ENCODE data around the gene DGKD. TPM values are rescaled to one million over a fixed set of nuclear protein-coding genes. Genes with fewer than 3 reads are reported as not detected.

DGKD gene
- total RNA-seq, 4 donors from 2014 or later: 9.1 to 21.9 (median 17.8) TPM

DNA sequence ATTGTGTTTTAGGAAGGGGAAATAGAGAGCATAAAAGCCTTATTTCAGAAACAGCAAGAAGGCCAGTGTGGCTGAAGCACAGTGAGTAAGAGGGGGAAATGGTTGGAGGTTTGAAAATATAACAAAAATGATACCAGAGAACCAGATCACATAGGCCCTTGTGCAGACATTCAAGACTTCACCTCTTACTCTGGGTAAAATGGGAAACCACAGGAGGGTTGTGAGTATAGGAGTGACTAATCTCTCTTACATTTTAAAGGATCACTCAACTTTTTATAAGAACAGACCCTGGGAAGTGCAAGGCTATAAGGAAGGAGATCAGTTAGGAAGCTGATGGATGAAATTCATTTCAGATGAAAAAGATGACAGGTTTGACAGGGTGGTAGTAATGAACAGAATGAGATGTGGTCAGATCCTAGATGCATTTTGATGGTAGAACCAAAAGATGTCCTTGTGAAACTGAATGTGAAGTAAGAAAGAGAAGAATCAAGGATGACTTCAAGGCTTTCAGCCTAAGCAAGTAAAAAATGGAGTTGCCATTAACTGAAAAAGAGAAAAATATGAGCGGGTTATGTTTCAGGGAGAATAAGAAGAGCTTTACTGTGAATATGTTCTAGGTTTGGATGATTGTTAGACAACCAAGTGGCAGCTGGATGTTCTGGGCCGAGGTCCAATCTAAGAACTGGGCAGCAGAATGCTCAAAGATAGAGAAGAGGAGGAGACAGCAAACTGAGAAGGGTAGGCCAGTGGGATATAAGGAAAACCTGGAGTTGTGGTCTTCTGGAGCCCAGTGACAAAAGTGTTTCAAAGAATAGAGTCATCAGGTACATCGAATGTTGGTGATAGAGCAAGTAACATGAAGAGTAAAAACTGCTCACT, 147.1 kb downstream of the DGKD start:
- peaks cover 2 to 98% of the 10 kb centered on the region in 2 donors for H3K36me3 ChIP-seq
- ATAC-seq: no peak
- TF ChIP-seq POLR2A (IDR thresholded peaks at IDR 0.05): no peak
- no peak for TF ChIP-seq POLR2AphosphoS5 (IDR thresholded peaks at IDR 0.05)
- TF ChIP-seq, protein P1, sequence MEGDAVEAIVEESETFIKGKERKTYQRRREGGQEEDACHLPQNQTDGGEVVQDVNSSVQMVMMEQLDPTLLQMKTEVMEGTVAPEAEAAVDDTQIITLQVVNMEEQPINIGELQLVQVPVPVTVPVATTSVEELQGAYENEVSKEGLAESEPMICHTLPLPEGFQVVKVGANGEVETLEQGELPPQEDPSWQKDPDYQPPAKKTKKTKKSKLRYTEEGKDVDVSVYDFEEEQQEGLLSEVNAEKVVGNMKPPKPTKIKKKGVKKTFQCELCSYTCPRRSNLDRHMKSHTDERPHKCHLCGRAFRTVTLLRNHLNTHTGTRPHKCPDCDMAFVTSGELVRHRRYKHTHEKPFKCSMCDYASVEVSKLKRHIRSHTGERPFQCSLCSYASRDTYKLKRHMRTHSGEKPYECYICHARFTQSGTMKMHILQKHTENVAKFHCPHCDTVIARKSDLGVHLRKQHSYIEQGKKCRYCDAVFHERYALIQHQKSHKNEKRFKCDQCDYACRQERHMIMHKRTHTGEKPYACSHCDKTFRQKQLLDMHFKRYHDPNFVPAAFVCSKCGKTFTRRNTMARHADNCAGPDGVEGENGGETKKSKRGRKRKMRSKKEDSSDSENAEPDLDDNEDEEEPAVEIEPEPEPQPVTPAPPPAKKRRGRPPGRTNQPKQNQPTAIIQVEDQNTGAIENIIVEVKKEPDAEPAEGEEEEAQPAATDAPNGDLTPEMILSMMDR (IDR thresholded peaks at IDR 0.05): no peak
- TF ChIP-seq EP300 (IDR thresholded peaks at IDR 0.05): no peak

DNA sequence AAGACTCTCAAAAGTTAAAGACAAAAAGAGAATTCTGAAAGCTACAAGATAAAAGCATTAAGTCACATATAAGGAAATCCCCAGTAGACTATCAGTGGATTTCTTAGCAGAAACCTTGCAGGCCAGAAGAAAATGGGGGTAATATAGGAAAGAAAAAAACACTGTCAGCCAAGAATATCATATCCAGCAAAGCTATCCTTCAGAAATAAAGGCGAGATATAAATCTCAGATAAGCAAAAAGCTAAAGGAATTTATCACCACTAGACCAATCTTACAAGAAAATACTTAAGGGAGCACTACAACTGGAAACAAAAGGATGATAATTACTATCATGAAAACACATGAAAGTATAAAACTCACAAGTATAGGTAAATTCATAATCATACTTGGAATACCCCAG, 149.2 kb downstream of the DGKD start:
- WGBS, 2 donors (ENCODE audit: low coverage in 1 of 2): 95 to 100% methylated on average over 1 of the region's 1 CpG
- H3K4me1 ChIP-seq: no peaks in the 10 kb centered on the region
- no peak for ATAC-seq
- H3K27ac ChIP-seq: no peak overlapping the region
- TF ChIP-seq POLR2AphosphoS5 (IDR thresholded peaks at IDR 0.05): no peak
- no peak for TF ChIP-seq POLR2A (IDR thresholded peaks at IDR 0.05)
- TF ChIP-seq EP300 (IDR thresholded peaks at IDR 0.05): no peak
- TF ChIP-seq, protein P1 (IDR thresholded peaks at IDR 0.05): no peak
- no peak overlapping the region for H3K4me3 ChIP-seq
- H3K27me3 ChIP-seq: no peaks in the 10 kb centered on the region
- peaks cover 0 to 25% (median 0%) of the 10 kb centered on the region in 3 donors for H3K9me3 ChIP-seq
- H3K36me3 ChIP-seq: peaks cover 0 to 98% of the 10 kb centered on the region in 2 donors

More for the DNA sequence above, 147.1 kb downstream of the DGKD start:
- no peaks in the 10 kb centered on the region for H3K27me3 ChIP-seq
- no peak overlapping the region for H3K27ac ChIP-seq
- H3K9me3 ChIP-seq: peaks cover 0 to 25% (median 0%) of the 10 kb centered on the region in 3 donors
- 87 to 96% methylated on average over 3 of the region's 3 CpGs for WGBS, 2 donors (ENCODE audit: low coverage in 1 of 2)
- H3K4me3 ChIP-seq: no peak overlapping the region
- no peaks in the 10 kb centered on the region for H3K4me1 ChIP-seq

DNA sequence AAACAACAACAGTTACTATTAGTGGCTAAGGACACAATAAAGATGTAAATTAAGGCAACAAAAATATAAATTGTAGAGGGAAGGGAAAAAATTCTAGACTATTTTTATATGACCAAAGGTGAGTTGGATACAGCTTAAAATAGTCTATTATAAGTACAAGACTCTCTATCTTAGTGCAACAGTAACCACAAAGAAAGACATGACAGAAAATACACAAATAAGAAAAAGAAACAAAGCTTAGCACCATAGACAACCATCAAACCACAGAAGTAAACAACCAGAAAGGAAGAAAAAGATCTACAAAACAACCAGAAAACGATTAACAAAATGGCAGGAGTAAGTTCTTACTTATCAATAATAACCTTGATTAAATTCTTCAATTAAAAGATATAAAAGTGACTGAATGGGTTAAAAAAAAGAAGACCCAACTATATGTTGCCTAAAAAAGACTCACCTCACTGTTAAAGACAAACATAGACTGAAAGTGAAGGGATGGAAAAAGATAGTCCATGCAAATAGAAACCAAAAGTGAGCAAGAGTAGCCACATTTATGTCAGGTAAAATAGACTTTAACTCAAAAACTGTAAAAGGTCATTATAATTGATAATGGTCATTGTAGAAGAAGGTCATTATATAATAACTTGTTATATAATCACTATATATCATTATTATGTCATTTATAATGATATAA, 149.8 kb downstream of the DGKD start:
- H3K27ac ChIP-seq: no peak overlapping the region
- WGBS, 2 donors (ENCODE audit: low coverage in 1 of 2): 100% methylated on average over 1 of the region's 1 CpG
- H3K36me3 ChIP-seq: peaks cover 0 to 97% of the 10 kb centered on the region in 2 donors
- no peaks in the 10 kb centered on the region for H3K27me3 ChIP-seq
- ATAC-seq: no peak
- H3K4me1 ChIP-seq: no peaks in the 10 kb centered on the region
- H3K9me3 ChIP-seq: peaks cover 0 to 25% (median 0%) of the 10 kb centered on the region in 3 donors
- TF ChIP-seq EP300 (IDR thresholded peaks at IDR 0.05) (no peak), POLR2AphosphoS5 (IDR thresholded peaks at IDR 0.05) (no peak), POLR2A (IDR thresholded peaks at IDR 0.05) (no peak)
- TF ChIP-seq, protein P1 (IDR thresholded peaks at IDR 0.05): no peak
- no peak overlapping the region for H3K4me3 ChIP-seq

DNA sequence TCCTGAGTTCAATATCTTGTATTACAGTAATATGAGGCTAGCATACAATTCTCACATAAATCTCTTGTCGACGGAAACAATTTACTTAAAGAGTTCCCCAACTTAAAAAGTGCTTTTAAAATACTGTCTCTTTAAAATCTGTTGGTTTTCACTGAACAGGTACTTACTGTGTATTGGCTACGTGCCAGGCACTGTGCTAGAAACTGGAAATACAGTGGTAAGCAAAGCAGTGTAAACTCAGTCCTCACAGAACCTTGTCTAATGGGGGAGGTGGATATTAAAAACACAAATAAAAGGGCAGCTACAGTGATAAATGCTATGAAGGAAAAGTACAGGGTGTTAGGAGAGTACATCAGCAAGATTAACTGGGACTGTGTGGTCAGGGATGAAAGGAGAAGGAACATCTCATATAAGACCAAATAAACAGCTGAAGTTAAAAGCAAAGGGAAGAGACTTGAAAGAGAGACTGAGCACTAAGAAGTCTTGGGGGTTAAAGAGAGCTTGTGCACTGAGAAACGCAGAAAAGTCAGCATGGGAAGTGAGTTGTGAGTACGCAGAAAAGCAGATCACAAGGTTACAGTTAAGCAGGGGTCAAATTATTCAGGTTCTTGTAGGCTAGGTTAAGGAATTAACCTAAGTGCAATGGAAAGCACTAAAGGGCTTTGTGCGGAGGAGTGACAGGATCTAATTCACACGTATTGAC, 159.8 kb downstream of the DGKD start:
- 65 to 73% methylated on average over 5 to 7 of the region's 7 CpGs for WGBS, 2 donors (ENCODE audit: low coverage in 1 of 2)
- H3K36me3 ChIP-seq: peaks cover 5 to 86% of the 10 kb centered on the region in 2 donors
- no peaks in the 10 kb centered on the region for H3K4me1 ChIP-seq
- H3K4me3 ChIP-seq: no peak overlapping the region
- H3K27ac ChIP-seq: no peak overlapping the region
- no peaks in the 10 kb centered on the region for H3K9me3 ChIP-seq
- no peaks in the 10 kb centered on the region for H3K27me3 ChIP-seq
- no peak for ATAC-seq
- no peak for TF ChIP-seq POLR2AphosphoS5 (IDR thresholded peaks at IDR 0.05)
- TF ChIP-seq EP300 (IDR thresholded peaks at IDR 0.05): no peak
- TF ChIP-seq POLR2A (IDR thresholded peaks at IDR 0.05): no peak
- TF ChIP-seq, protein P1 (IDR thresholded peaks at IDR 0.05): no peak

Measured in gastroesophageal sphincter (tissue), 4 donors.